Stimulated activated CD4-positive, alpha-beta T cell treated with anti-CD3 and anti-CD28 coated beads, Interleukin-2, amount 100 ng/mL, for 24 hours (primary cell): Measurements from ENCODE around the gene PLD5.
"Not testable (repeated sequence)": the region's sequence is repeated elsewhere in the genome, so short reads cannot be mapped to it uniquely, and the experiment has no call there.

Source experiments
- DNase-seq, 2 donors: peaks; one replicate each; pipeline ENCODE4 v3.0.0-alpha.2; 2020

PLD5 gene

GRCh38 chr1:242416657-242417056 lies 107.8 kb downstream of the PLD5 start:
- no peak for DNase-seq

DNA sequence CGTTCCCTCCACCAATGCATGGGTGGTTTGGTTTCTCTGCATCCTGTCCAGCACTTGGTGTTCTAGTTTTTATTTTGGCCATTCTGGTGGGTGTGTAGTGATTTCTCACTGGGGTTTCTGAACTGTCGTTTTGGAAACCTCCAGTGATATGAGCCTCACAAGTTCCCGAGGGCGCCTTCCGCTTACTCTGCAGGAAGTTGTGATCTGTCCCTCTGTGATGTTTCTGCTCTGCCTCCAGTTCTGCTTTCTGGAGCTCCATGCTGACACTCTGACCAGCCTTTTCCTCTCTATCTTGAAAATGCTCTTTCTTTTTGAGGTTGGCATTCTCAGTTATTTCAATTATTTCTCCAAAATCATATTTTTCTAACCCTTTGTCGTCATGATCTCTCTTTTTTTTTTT lies 111.6 kb downstream of the PLD5 start:
- no peak for DNase-seq

- no peak for DNase-seq
Observed at GRCh38 chr1:242411901-242412300, 112.6 kb downstream of the PLD5 start.

GRCh38 chr1:242405947-242406346 lies 118.5 kb downstream of the PLD5 start:
- no peak for DNase-seq

DNA sequence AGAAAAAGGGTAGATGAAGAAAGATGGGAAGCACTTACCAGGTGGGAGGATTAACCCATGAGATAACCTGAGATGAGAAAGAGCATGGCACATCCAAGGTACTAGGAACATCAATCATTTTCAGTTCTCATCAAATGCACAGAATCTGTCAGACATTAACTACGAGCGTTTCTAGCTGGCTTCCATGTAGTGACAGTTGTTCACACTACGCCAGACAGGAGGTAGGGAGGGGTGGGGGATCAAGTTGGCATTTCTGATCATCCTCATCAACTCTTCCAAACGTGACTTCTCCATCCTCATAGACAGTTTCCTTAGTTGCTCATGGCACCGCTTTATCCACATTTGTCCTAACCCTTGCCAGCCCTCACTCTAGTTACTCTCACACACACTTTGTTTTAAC lies 120.2 kb downstream of the PLD5 start:
- no peak for DNase-seq

GRCh38 chr1:242402956-242403355 lies 121.5 kb downstream of the PLD5 start:
- DNase-seq, result no peak

GRCh38 chr1:242401937-242402336 lies 122.6 kb downstream of the PLD5 start:
- DNase-seq, result no peak

- no peak for DNase-seq
Observed at GRCh38 chr1:242398351-242398750, 126.1 kb downstream of the PLD5 start.

GRCh38 chr1:242391896-242392295 lies 132.6 kb downstream of the PLD5 start:
- no peak for DNase-seq

- not testable (repeated sequence) for DNase-seq
Observed at GRCh38 chr1:242376121-242376520, 148.4 kb downstream of the PLD5 start.

DNA sequence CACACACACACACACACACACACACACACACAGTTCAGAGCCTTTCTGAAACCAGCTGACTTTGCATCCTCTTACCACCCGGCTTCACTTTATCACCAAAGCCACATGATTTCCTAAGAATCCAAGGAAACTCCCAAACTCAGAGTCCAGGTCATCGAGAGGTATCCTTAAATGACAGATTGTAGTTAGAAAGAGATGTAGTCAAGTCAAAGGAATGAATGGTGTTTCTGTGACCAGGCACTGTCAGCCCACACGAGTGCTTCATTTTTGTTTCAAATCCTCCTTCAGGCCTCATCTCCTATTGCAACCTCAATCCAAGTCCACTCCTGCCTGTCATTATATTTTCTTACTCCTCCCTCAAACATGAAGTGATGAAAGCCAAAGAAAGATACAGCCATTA lies 174.1 kb downstream of the PLD5 start:
- not testable (repeated sequence) for DNase-seq

DNA sequence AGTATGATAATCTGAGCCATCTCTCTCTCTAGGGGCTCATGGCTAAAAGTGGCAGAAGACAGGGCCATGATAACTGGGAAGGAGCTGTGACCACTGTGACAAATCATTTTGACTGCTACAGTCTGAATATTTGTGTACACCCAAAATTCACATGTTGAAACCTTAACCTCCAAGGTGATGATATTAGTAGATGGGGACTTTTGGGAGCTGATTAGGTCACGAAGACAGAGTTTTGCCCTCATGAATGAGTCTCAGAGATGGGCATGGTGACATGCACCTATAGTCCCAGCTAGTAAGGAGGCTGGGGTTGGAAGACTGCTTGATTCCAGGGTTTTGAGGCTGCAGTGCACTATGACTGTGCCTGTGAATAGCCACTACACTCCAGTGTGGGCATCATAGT lies 174.9 kb downstream of the PLD5 start:
- no peak for DNase-seq

DNA sequence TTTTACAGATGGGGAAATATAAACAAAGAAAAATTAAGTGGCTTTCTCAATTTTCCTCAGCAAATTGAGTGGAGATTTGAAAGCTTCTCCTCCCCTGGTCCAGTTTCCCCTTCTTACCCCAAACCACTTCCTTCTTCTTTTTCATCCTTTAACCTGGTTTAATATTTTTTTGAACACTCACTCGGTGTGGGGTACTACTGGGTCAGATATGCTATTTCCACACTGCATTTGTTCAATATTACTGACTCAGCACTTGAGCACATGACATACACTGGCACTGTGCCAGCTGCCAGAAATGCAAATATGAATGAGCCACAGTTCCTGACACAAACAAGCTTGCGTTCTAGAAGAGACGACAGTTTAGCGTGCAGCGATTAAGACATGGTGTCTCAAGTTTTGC lies 193.6 kb downstream of the PLD5 start:
- not testable (repeated sequence) for DNase-seq

- not testable (repeated sequence) for DNase-seq
Observed at GRCh38 chr1:242327381-242327780, 197.1 kb downstream of the PLD5 start.

DNA sequence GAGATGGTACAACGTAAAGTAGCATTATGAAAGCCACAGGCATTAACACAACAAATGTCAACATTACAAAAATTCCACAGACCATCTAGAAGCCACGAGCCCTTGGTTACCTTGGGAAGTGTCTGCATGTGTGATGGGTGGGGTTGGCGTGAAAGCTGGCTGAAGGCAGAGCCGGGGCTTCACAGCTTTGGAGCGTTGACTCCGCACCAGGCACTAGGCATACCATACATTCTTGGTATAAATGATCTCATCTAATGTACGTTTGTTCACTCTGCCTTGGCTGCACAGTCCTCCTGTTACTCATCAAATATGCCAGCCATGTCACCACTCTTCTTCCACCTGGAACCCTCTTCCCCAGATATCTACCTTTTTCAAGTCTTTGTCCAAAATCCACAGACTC lies 202.5 kb downstream of the PLD5 start:
- not testable (repeated sequence) for DNase-seq

DNA sequence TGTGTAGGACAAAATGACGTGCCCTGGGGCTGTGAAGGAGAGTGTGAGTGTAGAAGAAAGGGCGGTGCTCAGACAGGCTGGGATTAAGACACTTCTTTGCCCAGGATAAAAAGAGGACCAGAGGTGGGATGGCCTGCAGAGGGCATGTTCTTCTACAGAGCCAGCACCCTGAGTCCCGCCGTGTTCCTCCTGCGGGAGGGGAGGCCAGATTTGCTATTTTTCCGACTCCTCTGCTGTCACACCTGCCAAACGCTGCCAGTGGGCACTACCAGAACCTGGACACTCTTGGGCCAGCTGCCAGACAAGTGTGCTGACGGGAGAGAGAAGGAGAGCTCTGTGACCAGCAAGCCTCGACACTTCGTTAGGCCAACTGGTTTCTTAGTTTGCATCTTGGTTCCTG lies 206.4 kb downstream of the PLD5 start:
- no peak for DNase-seq

DNA sequence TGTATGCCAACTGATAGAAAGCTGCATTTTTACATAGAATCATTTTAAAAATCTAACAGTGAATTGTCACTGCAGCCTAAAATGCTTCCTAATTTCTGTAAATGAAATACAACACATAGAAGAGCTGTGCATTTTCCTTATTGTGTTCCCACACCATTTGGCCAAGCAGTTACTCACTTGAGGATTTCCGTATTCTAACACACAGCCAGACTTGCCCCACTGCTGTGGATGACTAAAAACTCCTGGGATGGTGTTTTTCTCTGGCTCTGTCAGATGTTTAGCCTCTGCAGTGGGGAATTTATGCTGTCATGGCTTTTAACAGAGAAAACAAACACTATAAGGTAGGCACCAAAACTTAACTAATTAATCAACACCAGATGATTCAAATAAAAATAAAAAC lies 209.6 kb downstream of the PLD5 start:
- DNase-seq, result not testable (repeated sequence)

DNA sequence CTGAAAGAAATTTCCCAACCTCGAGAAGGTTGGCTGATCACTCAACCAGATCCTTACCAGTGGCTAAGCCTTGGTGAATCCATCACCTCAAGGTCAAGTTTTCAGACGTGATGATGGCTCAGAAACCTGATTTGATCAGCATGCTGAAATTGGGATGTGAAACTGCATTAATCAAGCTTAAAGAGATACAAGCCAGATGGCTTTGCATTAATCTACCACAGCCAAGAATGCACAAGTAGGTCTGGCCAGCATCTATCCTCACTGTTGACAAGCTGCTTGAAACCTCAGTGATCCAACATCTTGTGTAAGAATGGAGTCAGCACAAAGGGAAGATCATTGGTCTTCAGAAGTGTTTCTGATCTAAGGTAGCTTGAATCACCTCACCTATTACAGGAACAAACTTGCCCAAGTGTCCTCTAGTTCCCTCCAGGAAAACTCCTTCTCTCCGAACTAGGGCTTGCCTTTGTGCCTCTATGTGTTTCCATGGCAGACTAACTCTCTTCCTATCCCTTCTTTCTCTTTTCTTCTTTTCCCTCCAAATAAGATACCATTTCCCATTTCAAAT lies 210.3 kb downstream of the PLD5 start:
- DNase-seq, result not testable (repeated sequence)

- DNase-seq, result not testable (repeated sequence)
Observed at GRCh38 chr1:242308681-242309080, 215.8 kb downstream of the PLD5 start.

DNA sequence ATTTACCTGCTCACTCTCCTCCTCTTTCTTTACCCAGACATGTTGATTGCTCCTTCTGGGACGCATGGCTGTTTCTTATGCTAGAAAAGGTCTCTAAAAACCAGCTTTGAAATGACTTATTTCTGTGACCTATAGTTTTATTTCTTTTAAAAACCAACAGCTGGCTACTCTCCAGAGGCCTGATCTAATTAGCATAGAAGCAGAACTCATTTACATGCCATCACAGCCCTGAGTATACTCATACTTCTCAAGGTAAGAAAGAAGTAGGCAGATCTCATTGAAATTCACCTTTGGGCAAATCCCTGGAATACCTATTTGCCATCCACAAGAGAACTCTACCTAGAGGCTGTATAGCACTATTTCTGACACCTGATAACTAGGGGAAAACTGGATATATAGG lies 230.7 kb downstream of the PLD5 start:
- not testable (repeated sequence) for DNase-seq

DNA sequence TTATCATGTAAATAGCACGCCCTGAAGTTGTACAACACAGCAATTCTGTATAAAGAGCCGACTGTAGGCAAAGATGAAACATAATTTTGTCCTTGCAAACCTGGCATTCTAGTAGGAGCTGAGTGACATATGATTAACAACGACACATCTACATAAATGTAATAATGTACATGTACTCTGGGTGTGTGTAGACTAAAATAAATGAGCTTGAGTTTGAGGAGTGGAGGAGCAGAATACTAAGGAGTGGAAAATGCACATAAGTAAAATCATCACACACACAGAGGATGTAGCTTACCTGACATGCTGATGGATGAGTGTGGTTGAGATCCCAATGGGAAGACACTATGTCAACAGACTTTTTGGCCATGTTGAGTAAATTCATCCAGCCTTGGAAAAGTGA lies 236.4 kb downstream of the PLD5 start:
- not testable (repeated sequence) for DNase-seq

GRCh38 chr1:242282758-242283485 lies 241.6 kb downstream of the PLD5 start:
- not testable (repeated sequence) for DNase-seq

GRCh38 chr1:242278406-242278805 lies 246.1 kb downstream of the PLD5 start:
- not testable (repeated sequence) for DNase-seq

DNA sequence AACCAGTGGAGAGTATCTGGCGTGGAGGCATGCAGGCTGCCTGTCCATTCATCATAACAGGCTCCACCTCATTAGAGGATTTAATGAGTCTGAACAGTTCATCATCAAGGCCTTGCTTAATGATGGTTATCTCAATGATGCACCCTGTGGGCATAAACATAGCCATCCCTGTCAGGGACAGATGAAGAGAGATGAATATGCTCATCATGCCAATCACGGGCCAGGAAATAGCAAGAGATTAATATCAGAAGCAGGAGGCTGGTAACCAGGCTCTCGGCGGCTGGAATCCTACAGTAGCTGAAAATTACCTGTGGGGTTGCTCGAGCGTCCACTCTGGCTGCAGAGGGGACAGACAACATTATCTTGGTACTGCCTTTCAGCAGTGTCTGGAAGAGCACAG lies 247.7 kb downstream of the PLD5 start:
- DNase-seq, result not testable (repeated sequence)

DNA sequence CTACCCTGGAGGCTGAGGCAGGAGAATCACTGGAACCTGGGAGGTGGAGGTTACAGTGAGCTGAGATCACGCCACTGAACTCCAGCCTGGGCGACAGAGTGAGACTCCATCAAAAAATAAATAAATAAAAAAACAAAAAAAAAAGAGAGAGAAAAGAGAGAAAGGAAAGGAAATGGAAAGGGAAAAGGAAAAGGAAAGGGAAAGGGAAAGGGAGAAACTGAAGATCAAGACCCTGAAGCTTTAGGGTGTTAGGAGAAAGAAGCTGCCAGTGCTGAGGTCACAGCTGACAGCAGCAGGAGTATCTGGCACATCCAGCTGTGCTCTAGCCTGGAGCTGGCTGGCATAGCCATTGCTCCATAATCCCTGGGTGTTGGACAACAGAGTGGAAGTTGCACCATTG lies 257.5 kb downstream of the PLD5 start:
- DNase-seq, result not testable (repeated sequence)
